Caco-2 (cell line): ENCODE data around the gene SPATA24. TPM values are rescaled to one million over a fixed set of nuclear protein-coding genes. Genes with fewer than 3 reads are reported as not detected.

ENCODE experiments used
- BruUV-seq: library from RNA; stranded (reverse); fragments of 400-500 nt; replicated peaks from 2 replicates; lab custom pipeline; 2021; lab: Mats Ljungman, UMichigan
- CTCF ChIA-PET: fragments of 300-600 bp; sonication (Branson Sonifier 250); formaldehyde crosslinking; loops from one replicate; lab custom pipeline; 2022; ENCODE audit warnings: antibody characterized with exemption; lab: Charles Lee
- POLR2A ChIA-PET: fragments of 300-600 bp; sonication (Branson Sonifier 250); formaldehyde crosslinking; loops from one replicate; lab custom pipeline; 2022; ENCODE audit warnings: antibody characterized with exemption; lab: Charles Lee
- DNase-seq, 2 experiments: peaks; one replicate each; pipeline versions ENCODE4 v3.0.0 to v3.0.0-alpha.2; 2020 to 2022
- H3K27me3 ChIP-seq: replicated peaks from 2 replicates; pipeline ENCODE4 v1.6.0; 2011; ENCODE audit warnings: low read length; ENCODE audit not compliant: control insufficient read depth, insufficient read depth
- H3K36me3 ChIP-seq: 2 replicates; pipeline ENCODE4 v1.5.1; 2011; ENCODE audit warnings: low read length; ENCODE audit not compliant: control insufficient read depth, insufficient read depth
- H3K4me1 ChIP-seq: fragments of 250-450 bp; sonication (Bioruptor Pico); 2 replicates; pipeline ENCODE4 v1.5.1; 2020; ENCODE audit warnings: mild to moderate bottlenecking
- H3K4me3 ChIP-seq: 2 replicates; pipeline ENCODE4 v1.5.1; 2011; ENCODE audit warnings: low read depth, mild to moderate bottlenecking, control low read depth, low read length
- H3K9me3 ChIP-seq: fragments of 250-450 bp; sonication (Bioruptor Pico); 2 replicates; pipeline ENCODE4 v1.5.1; 2020; ENCODE audit warnings: mild to moderate bottlenecking, moderate library complexity
- H3K27ac Mint-ChIP-seq: one replicate; pipeline ENCODE4 v1.8.0; 2022; ENCODE audit warnings: mixed read lengths; ENCODE audit not compliant: unreplicated experiment
- H3K27me3 Mint-ChIP-seq: one replicate; pipeline ENCODE4 v1.8.0; 2022; ENCODE audit warnings: mixed read lengths; ENCODE audit not compliant: insufficient read depth, unreplicated experiment
- H3K36me3 Mint-ChIP-seq: one replicate; pipeline ENCODE4 v1.8.0; 2022; ENCODE audit warnings: mild to moderate bottlenecking, mixed read lengths; ENCODE audit not compliant: insufficient read depth, unreplicated experiment
- H3K4me1 Mint-ChIP-seq: one replicate; pipeline ENCODE4 v1.8.0; 2022; ENCODE audit warnings: low read depth, mixed read lengths; ENCODE audit not compliant: unreplicated experiment
- H3K4me3 Mint-ChIP-seq: one replicate; pipeline ENCODE4 v1.8.0; 2022; ENCODE audit warnings: mild to moderate bottlenecking, moderate library complexity, mixed read lengths; ENCODE audit not compliant: unreplicated experiment
- H3K9me3 Mint-ChIP-seq: one replicate; pipeline ENCODE4 v1.8.0; 2022; ENCODE audit warnings: mixed read lengths; ENCODE audit not compliant: unreplicated experiment
- CTCF ChIP-seq, 2 experiments: fragments of 200-600 bp in 1 of 2; IDR thresholded peaks; 1 replicate in 1 of 2; 2 replicates in 1 of 2; pipeline versions ENCODE4 v1.5.1 to v1.8.0; 2011 to 2022; ENCODE audit warnings: antibody characterized with exemption in 1 of 2, control low read depth in 1 of 2, inconsistent platforms in 1 of 2, low read depth in 1 of 2, low read length in 1 of 2, mild to moderate bottlenecking in 1 of 2, moderate library complexity in 1 of 2; ENCODE audit not compliant: insufficient read depth in 1 of 2, severe bottlenecking in 1 of 2, unreplicated experiment in 1 of 2
- intact Hi-C: fragments of 100-400 bp; cut with micrococcal nuclease; formaldehyde crosslinking; loops from one replicate; pipeline ENCODE4 v1.10.0; 2022; ENCODE audit not compliant: unreplicated experiment
- total RNA-seq: library from RNA; stranded (reverse); gene quantifications from 2 replicates; pipeline ENCODE4 v1.2.3, GENCODE V29; 2022

SPATA24 gene
- total RNA-seq, 1 experiment from 2014 or later: 10.1 TPM

GRCh38 chr5:139416651-139417050 lies 12.8 kb upstream of the SPATA24 start:
- ChIA-PET POLR2A (no interaction called here), CTCF (no interaction called here)
- H3K27ac Mint-ChIP-seq: no peak overlapping the region
- H3K4me3 Mint-ChIP-seq: no peak overlapping the region
- no peaks in the 10 kb centered on the region for H3K4me1 Mint-ChIP-seq
- BruUV-seq: no TSS peak
- intact Hi-C loops: no loop called here
- TF ChIP-seq CTCF (IDR thresholded peaks at IDR 0.05; ENCODE audit: insufficient read depth in 1 of 2, low read depth in 1 of 2, low read length in 1 of 2, severe bottlenecking in 1 of 2, unreplicated experiment in 1 of 2): no peak
- no peaks in the 10 kb centered on the region for H3K36me3 Mint-ChIP-seq
- no peaks in the 10 kb centered on the region for H3K27me3 Mint-ChIP-seq
- no peak for DNase-seq
- Histone ChIP-seq H3K4me3 (no peak overlapping the region), H3K9me3 (no peaks in the 10 kb centered on the region), H3K27me3 (no peaks in the 10 kb centered on the region), H3K4me1 (no peaks in the 10 kb centered on the region), H3K36me3 (no peaks in the 10 kb centered on the region)
- no peaks in the 10 kb centered on the region for H3K9me3 Mint-ChIP-seq

GRCh38 chr5:139415869-139416268 lies 12.0 kb upstream of the SPATA24 start:
- TF ChIP-seq CTCF (IDR thresholded peaks at IDR 0.05; ENCODE audit: insufficient read depth in 1 of 2, low read depth in 1 of 2, low read length in 1 of 2, severe bottlenecking in 1 of 2, unreplicated experiment in 1 of 2): no peak
- CTCF ChIA-PET: interaction anchor here (0.6 kb wide), 2 partner anchors 50 to 98 kb away, joined by 3 read pairs; no protein-coding TSS in a partner anchor
- no peak overlapping the region for H3K4me3 Mint-ChIP-seq
- H3K4me1 Mint-ChIP-seq: no peaks in the 10 kb centered on the region
- intact Hi-C loops: no loop called here
- no peaks in the 10 kb centered on the region for H3K9me3 ChIP-seq
- no peak overlapping the region for H3K4me3 ChIP-seq
- no peaks in the 10 kb centered on the region for H3K4me1 ChIP-seq
- no peak overlapping the region for H3K27ac Mint-ChIP-seq
- H3K9me3 Mint-ChIP-seq: no peaks in the 10 kb centered on the region
- BruUV-seq: no TSS peak
- no peaks in the 10 kb centered on the region for H3K27me3 ChIP-seq
- no peaks in the 10 kb centered on the region for H3K36me3 Mint-ChIP-seq
- DNase-seq: no peak
- H3K36me3 ChIP-seq: no peaks in the 10 kb centered on the region
- H3K27me3 Mint-ChIP-seq: no peaks in the 10 kb centered on the region
- POLR2A ChIA-PET: no interaction called here

GRCh38 chr5:139415221-139415861 lies 11.5 kb upstream of the SPATA24 start:
- H3K36me3 ChIP-seq: no peaks in the 10 kb centered on the region
- intact Hi-C loops: no loop called here
- H3K4me3 ChIP-seq: no peak overlapping the region
- H3K4me1 Mint-ChIP-seq: no peaks in the 10 kb centered on the region
- ChIA-PET CTCF (no interaction called here), POLR2A (no interaction called here)
- H3K27ac Mint-ChIP-seq: no peak overlapping the region
- DNase-seq: no peak
- no peak for TF ChIP-seq CTCF (IDR thresholded peaks at IDR 0.05; ENCODE audit: insufficient read depth in 1 of 2, low read depth in 1 of 2, low read length in 1 of 2, severe bottlenecking in 1 of 2, unreplicated experiment in 1 of 2)
- H3K27me3 ChIP-seq: no peaks in the 10 kb centered on the region
- H3K27me3 Mint-ChIP-seq: no peaks in the 10 kb centered on the region
- BruUV-seq: no TSS peak
- H3K4me1 ChIP-seq: no peaks in the 10 kb centered on the region
- no peaks in the 10 kb centered on the region for H3K9me3 ChIP-seq
- no peaks in the 10 kb centered on the region for H3K36me3 Mint-ChIP-seq
- no peak overlapping the region for H3K4me3 Mint-ChIP-seq
- H3K9me3 Mint-ChIP-seq: no peaks in the 10 kb centered on the region
